GM18502 (cell line): ENCODE measurements around the gene RITA1.

Experiments used
- ATAC-seq: cut with Tn5 transposase; IDR thresholded peaks from one replicate; pipeline ENCODE4 v1.9.1; 2021; ENCODE audit warnings: mild to moderate bottlenecking; ENCODE audit not compliant: unreplicated experiment, poor library complexity

RITA1 gene

GRCh38 chr12:113152835-113153814 lies 32.4 kb upstream of the RITA1 start:
- ATAC-seq = peak; percentile 59

- ATAC-seq = no peak
Observed at GRCh38 chr12:113154351-113154973, 31.1 kb upstream of the RITA1 start.

DNA sequence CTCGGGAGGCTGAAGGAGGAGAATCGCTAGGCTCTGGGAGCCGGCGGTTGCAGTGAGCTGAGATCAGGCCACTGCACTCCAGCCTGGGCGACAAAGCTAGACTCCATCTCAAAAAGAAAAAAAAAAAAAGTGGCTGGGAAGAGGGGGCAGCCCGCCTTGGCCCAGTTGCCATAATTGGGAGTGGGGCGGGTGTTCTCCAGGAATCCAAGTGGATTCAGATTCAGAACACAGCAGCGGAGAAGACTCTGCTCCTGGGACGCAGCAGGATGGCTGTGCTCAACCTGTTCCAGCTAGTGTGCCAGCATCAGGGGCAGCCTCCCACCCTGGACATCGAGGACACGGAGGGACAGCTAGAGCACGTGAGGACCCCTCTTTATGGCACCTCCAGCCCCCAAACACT lies 30.5 kb upstream of the RITA1 start:
- ATAC-seq = no peak

DNA sequence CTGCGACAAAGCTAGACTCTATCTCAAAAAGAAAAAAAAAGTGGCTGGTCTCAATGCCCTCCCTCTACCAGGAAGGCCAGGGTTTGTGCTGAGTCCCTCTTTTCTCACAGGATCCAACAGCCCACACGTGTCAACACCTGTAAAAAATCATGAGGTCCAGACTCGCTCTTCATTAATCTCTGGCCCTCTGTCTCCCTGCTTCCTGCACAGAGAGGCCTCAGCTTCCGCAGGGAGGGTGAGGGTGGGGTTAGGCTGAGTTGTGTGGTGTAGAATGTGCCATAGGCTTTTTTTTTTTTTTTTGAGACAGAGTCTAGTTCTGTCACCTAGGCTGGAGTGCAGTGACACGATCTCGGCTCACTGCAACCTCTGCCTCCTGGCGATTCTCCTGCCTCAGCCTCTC lies 29.9 kb upstream of the RITA1 start:
- no peak for ATAC-seq

GRCh38 chr12:113157218-113157859 lies 28.2 kb upstream of the RITA1 start:
- no peak for ATAC-seq

- no peak for ATAC-seq
Observed at GRCh38 chr12:113158439-113159203, 26.9 kb upstream of the RITA1 start.

GRCh38 chr12:113159937-113160336 lies 25.6 kb upstream of the RITA1 start:
- ATAC-seq = no peak

DNA sequence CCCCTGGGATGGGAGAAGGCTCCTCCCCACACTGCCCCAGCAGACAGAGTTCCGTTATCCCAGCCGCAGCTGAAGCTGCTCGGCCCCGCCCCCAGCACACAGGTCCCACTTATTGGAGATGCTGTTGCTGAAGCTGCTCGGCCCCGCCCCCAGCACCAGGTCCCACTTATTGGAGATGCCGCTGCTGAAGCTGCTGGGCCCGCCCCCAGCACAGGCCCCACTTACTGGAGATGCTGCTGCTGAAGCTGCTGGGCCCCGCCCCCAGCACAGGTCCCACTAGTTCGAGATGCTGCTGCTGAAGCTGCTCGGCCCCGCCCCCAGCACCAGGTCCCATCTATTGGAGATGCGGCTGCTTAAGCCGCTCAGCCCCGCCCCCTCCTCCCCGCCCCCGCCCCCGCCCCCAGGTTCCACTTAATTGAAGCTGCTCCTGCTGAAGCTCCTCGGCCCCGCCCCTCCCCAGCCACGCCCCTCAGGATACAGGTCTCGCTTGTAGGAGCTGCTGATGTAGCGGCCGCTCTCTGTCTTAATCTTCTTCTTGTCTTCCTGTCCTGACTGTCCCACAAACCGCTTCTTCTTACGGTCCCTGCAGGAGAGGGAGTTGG lies 24.0 kb upstream of the RITA1 start:
- ATAC-seq = no peak

GRCh38 chr12:113162102-113163029 lies 23.2 kb upstream of the RITA1 start:
- no peak for ATAC-seq

GRCh38 chr12:113163030-113163360 lies 22.5 kb upstream of the RITA1 start:
- ATAC-seq = no peak

GRCh38 chr12:113164014-113164413 lies 21.5 kb upstream of the RITA1 start:
- no peak for ATAC-seq

DNA sequence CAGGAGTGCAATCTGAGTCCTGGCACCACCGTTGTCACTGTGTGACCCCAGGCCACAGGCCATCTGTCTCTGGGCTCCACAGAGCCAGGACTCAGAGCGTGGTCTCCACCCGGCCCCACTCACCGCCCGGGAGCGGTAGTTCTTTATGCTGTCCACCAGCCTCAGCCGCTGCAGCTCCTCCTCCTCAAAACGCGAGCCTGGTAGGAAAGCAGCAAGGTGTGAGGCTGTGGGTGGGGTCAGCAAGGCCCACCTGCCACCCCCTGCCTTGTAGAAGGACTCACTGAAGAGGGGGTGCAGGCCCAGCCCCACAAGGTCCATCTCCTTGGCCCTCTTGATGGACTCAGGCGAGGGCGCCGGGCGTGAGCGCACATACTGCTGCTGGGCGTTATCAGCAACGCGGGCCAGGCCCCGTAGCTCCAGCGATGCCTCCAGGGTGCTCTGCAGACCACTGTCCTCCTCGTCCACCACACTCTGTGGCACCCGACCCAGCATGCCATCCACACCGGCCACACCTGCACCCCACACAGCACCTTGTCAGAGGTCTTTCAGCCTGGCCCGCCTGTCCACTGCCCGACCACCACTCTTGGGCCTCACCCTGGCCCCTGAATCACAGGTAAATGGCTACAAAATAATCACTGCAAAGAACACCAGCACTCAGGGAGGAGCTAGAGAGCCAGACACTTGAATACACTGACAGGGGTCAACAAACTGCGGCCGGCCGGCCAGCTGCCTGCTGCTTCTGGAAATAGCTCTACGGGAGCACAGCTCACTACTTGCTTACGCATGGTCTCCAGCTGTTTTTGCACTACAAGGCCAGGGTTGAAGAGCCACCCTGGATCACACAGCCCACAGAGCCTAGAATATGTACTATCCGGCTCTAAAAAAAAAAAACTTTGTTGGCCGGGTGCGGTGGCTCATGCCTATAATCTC lies 19.7 kb upstream of the RITA1 start:
- ATAC-seq = no peak

- no peak for ATAC-seq
Observed at GRCh38 chr12:113167868-113168267, 17.7 kb upstream of the RITA1 start.

DNA sequence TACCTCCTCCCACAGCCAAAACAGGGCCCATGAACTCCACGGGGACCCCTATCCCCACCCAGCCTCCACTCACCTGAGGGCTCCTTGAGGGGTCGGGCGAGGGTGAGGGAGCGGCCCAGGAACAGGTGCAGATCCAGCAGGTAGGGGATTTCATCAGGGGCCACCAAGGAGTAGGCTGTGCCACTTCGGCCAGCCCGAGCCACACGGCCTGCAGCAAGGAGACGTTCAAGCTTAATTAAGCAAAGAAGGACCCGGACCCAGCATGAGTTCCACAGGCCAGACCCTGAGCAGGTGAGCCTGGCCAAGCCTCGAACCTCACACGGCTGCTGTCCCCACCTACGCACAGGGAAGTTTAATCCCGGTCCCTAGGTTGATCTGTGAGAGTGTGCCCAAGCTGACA lies 15.8 kb upstream of the RITA1 start:
- no peak for ATAC-seq

- no peak for ATAC-seq
Observed at GRCh38 chr12:113170457-113170856, 15.1 kb upstream of the RITA1 start.

- ATAC-seq = no peak
Observed at GRCh38 chr12:113170926-113171325, 14.6 kb upstream of the RITA1 start.

GRCh38 chr12:113171543-113171942 lies 14.0 kb upstream of the RITA1 start:
- no peak for ATAC-seq

DNA sequence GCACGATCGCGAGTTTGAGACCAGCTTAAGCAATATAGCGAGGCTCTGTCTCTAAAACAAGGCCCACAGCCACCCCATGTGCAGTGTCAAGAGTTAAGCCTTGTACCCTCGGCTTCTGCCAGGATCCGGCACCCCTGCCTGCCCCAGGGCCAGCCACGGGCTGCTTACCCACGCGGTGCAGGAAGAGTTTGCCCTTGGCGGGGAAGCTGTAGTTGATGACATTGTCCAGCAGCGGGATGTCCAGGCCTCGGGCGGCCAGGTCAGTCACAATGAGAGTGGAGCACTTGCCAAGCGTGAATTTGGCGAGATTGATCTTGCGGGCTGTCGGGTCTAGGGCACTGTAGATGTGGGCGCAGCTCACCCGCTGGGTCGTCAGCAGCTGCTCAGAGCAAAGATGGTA lies 13.3 kb upstream of the RITA1 start:
- no peak for ATAC-seq
